Measurements from ENCODE around the gene NXPH4. TPM values are rescaled to one million over a fixed set of nuclear protein-coding genes. Genes with fewer than 3 reads are reported as not detected.

Gene NXPH4
- total RNA-seq = 1.2 and 1.5 TPM in 2 replicates

GRCh38 chr12:57216014-57216911, at the start of gene NXPH4:
TSS of gene NXPH4 (plus strand) at chr12:57216794. CDS start at chr12:57216970, 176 bp downstream.

GRCh38 chr12:57229634-57230380, 13.2 kb downstream of the NXPH4 start, which contains the start of gene SHMT2:
TSS of gene SHMT2 (plus strand) at chr12:57229711. CDS start at chr12:57229779, 68 bp downstream.

GRCh38 chr12:57250956-57251355, 34.4 kb downstream of the NXPH4 start, which contains the start of gene STAC3:
TSS of gene STAC3 (minus strand) at chr12:57251187. CDS start at chr12:57249636, 1,551 bp downstream.

Other genes starting within 250 kb of the NXPH4 start
- 2.9 and 3.0 TPM in 2 replicates for gene ZBTB39, start 210.2 kb upstream of the NXPH4 start, total RNA-seq
- gene TAC3, start 200.3 kb upstream of the NXPH4 start, total RNA-seq = not detected in 2 replicates
- under 0.01 and 0.12 TPM in 2 replicates for gene MYO1A, start 166.7 kb upstream of the NXPH4 start, total RNA-seq
- gene NEMP1, start 138.0 kb upstream of the NXPH4 start, total RNA-seq = 8.5 and 11.2 TPM in 2 replicates
- gene NAB2, start 127.7 kb upstream of the NXPH4 start, total RNA-seq = 45.1 and 88.0 TPM in 2 replicates
- 122 and 125 TPM in 2 replicates for gene STAT6, start 105.4 kb upstream of the NXPH4 start, total RNA-seq
- gene LRP1, start 88.3 kb upstream of the NXPH4 start, total RNA-seq = 403 and 490 TPM in 2 replicates
- 0.37 TPM in 1 of 2 replicates, not detected in the other for gene LRP1-AS, start 69.2 kb upstream of the NXPH4 start, total RNA-seq
- gene SHMT2, start 12.9 kb downstream of the NXPH4 start, total RNA-seq = 164 and 172 TPM in 2 replicates
- 0.40 and 0.50 TPM in 2 replicates for gene STAC3, start 34.4 kb downstream of the NXPH4 start, total RNA-seq
- 7.8 and 14.9 TPM in 2 replicates for gene R3HDM2, start 214.2 kb downstream of the NXPH4 start, total RNA-seq
- gene INHBC, start 218.0 kb downstream of the NXPH4 start, total RNA-seq = not detected in 2 replicates
- 0.06 TPM in 1 of 2 replicates, not detected in the other for gene INHBE, start 238.5 kb downstream of the NXPH4 start, total RNA-seq
- 0.13 and 0.31 TPM in 2 replicates for gene GLI1, start 243.0 kb downstream of the NXPH4 start, total RNA-seq

Data from aortic smooth muscle cell (primary cell).